DMS153 treated with DMSO at 0.1 percent for 48 hours (cell line): Measurements from ENCODE around the gene PSMB7.

ENCODE experiments used
- DNase-seq: peaks from one replicate; lab custom pipeline; 2025; ENCODE audit not compliant: unreplicated experiment; lab: John Stamatoyannopoulos, UW

The PSMB7 gene

GRCh38 chr9:124303762-124304161 lies 111.5 kb downstream of the PSMB7 start:
- DNase-seq: no peak
